GM12865 (cell line): ENCODE data around the gene WDFY4.

Source experiments
- DNase-seq: peaks from one replicate; pipeline ENCODE4 v3.0.0; 2010; ENCODE audit warnings: low read depth
- H3K4me3 ChIP-seq: 2 replicates; pipeline ENCODE4 v1.5.1; 2011; ENCODE audit warnings: mild to moderate bottlenecking, low read depth, low read length, control low read depth
- TF ChIP-seq, protein P1 (sequence below): IDR thresholded peaks from 2 replicates; pipeline ENCODE4 v1.5.1; 2011; ENCODE audit warnings: low read length, control low read depth, low read depth, inconsistent platforms; ENCODE audit not compliant: insufficient read depth; ENCODE audit errors: missing control alignments

WDFY4 gene

DNA sequence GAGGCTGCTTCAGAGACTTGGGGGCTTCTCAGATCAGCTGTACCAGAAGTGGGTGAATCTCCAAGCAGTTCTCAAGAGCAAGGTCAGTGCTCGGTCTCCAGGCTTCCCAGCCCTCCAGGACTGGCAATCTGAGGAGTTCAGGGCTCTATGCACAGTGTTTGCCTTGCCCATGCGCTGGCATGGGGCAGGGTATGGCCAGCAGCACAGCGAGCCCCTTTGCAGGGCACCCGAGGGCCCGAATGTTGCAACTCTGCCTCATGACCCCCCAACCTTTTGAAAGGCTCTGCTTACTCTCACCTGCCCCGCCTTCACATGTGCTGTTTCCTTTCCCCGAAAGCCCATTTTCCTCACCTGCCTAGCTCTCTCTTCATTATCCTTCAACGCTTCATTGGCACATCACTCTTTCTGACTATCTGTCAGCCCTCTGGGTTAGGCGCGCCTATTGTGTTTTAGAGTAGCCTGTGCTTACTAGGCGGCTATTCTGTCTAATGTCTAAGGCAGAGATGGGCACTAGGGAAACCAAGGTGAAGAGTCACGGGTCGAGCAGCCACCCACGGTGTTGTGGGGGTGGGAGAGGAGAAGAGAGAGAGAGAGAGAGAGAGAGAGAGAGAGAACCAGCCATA, 83.6 kb downstream of the WDFY4 start:
- no peak for DNase-seq
- no peak overlapping the region for H3K4me3 ChIP-seq
- TF ChIP-seq, protein P1, sequence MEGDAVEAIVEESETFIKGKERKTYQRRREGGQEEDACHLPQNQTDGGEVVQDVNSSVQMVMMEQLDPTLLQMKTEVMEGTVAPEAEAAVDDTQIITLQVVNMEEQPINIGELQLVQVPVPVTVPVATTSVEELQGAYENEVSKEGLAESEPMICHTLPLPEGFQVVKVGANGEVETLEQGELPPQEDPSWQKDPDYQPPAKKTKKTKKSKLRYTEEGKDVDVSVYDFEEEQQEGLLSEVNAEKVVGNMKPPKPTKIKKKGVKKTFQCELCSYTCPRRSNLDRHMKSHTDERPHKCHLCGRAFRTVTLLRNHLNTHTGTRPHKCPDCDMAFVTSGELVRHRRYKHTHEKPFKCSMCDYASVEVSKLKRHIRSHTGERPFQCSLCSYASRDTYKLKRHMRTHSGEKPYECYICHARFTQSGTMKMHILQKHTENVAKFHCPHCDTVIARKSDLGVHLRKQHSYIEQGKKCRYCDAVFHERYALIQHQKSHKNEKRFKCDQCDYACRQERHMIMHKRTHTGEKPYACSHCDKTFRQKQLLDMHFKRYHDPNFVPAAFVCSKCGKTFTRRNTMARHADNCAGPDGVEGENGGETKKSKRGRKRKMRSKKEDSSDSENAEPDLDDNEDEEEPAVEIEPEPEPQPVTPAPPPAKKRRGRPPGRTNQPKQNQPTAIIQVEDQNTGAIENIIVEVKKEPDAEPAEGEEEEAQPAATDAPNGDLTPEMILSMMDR = no peak

DNA sequence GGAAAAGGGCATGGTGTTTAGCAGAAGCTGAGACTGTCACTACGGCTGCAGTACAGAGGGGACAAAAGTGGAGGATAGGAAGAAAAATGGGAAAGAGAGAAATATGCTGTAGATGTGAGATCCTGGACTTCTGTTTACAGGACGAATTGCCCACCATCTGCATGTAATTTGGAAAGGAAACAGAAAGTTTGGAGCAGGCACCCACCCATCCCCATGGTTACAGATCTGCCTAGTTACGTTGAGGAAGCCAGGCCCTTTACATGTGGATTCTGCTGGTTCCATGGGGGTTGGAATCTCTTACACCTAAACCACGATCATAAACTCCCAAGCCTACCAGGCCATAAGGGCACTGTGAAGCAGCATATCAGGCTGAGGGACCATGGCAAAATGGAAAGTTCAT, 84.3 kb downstream of the WDFY4 start:
- TF ChIP-seq, protein P1 = no peak
- H3K4me3 ChIP-seq = no peak overlapping the region
- DNase-seq = no peak

DNA sequence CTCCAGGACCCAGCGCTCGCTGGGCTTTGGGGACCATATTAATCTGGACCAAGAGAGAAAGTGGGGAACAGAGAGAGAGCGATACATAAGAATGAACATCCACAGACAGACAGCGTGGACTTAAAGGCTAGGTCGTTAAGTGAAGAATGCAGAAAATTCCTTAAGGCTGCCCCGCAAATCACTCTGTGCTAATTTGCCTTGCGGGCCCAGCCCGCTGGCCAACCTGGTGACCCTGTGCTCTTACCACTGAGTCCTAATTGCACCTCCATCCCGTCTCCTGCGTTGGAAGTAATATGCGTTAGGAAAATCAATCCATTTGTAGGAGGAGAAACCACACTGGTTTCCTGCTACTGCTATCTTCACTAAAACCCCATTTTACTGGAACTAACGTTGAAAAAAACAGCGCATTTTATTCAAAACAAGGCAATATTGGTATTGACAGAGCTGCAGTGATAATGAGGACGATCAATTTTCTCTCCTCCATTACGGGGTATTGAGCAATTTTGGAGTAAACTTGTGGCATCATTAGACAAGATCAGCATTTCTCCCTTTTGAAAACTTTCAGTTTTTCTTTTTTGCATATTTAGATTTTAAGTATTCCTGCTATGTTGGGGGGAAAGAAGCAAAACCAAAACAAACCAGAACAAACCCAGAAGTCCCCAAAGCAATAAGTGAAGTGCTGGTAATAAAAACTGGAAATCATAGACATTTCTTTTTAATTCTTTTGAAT, 85.2 kb downstream of the WDFY4 start:
- H3K4me3 ChIP-seq = no peak overlapping the region
- TF ChIP-seq, protein P1 = no peak
- DNase-seq = no peak

DNA sequence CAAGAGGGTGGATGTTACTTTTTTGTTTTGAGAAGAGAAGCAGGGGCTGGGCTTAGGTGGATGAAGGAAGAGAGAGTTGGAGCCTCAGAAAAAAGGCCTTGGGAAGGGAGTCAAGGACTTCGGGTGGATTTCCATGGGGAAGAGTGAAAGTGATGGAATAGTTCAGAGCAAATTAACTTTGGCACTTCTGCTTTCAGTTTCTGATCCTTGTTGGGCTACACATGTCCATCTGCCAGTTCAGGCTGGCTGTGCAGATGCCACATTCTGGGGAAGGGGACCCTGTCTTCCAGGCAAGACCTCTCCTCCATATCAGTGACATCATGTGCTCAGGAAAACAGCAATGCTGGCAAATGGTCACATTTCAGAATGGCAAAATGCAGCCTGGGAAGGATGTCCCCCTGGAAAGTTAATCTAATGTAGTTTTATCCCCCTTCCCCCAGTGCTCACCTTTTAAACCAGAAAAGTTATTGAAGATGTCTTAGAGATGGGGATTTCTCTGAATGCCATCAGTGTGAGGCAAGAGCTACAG, 86.0 kb downstream of the WDFY4 start:
- DNase-seq = no peak
- no peak overlapping the region for H3K4me3 ChIP-seq
- TF ChIP-seq, protein P1 = no peak

- H3K4me3 ChIP-seq = no peak overlapping the region
- no peak for DNase-seq
- TF ChIP-seq, protein P1 = no peak
Measured at GRCh38 chr10:48771234-48771633, 86.6 kb downstream of the WDFY4 start.

- TF ChIP-seq, protein P1 = no peak
- no peak for DNase-seq
- H3K4me3 ChIP-seq = no peak overlapping the region
Measured at GRCh38 chr10:48772059-48772458, 87.4 kb downstream of the WDFY4 start.
